Measurements from ENCODE around the gene CSTF1. TPM values are rescaled to one million over a fixed set of nuclear protein-coding genes. Genes with fewer than 3 reads are reported as not detected.

The CSTF1 gene
- total and polyA plus RNA-seq, 2 donors (not counting 3 experiments of a cell fraction or from before 2014, with no cell fraction given) = 39.6 to 49.3 TPM

DNA sequence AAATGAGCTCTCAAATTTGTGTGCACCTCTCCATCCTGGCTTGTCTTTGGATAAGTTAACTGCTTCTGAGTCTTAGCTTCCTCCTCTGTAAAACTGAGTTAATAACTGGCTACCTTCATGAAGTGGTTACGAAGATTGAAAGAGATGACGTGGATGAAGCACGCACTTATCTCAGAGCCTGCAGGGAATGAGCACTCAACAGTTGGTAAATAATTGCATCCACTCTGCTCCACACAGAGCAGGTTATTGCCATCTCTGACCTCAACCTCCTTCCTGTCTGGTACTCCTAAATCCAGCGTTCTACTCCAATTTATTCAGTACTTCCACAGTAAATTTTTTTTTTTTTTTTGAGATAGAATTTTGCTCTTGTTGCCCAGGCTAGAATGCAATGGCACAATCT, 7.3 kb upstream of the CSTF1 start:
- Histone ChIP-seq H3K27ac (ENCODE audit: insufficient read depth, low read depth, low read length) (no peak overlapping the region), H3K4me2 (ENCODE audit: insufficient read depth, low read length) (no peak overlapping the region), H3K9me3 (replicated peaks; ENCODE audit: control insufficient read depth, insufficient read depth, low read length) (no peaks in the 10 kb centered on the region), H4K20me1 (replicated peaks; ENCODE audit: control insufficient read depth, extremely low read depth, insufficient read depth, low read length) (no peaks in the 10 kb centered on the region), H3K9ac (replicated peaks; ENCODE audit: extremely low read depth, insufficient read depth, low read length) (no peak overlapping the region), H3K79me2 (ENCODE audit: control insufficient read depth, insufficient read depth, low read length) (peaks cover 67% of the 10 kb centered on the region), H3K4me1 (ENCODE audit: control insufficient read depth, extremely low read depth, insufficient read depth, low read length) (no peaks in the 10 kb centered on the region), H3K4me3 (replicated peaks in 1 of 3; ENCODE audit: insufficient read depth in 1 of 3, low read depth in 1 of 3, low read length in 3 of 3) (no peak overlapping the region), H3K36me3 (ENCODE audit: control insufficient read depth in 2 of 2, extremely low read depth in 1 of 2, insufficient read depth in 2 of 2, low read length in 2 of 2) (peaks cover 4 to 19% of the 10 kb centered on the region in 2 experiments), H3K9me1 (replicated peaks; ENCODE audit: control insufficient read depth, extremely low read depth, insufficient read depth, low read length) (no peaks in the 10 kb centered on the region), H2AFZ (ENCODE audit: low read depth, low read length) (no peak overlapping the region), H3K27me3 (ENCODE audit: control insufficient read depth in 2 of 2, insufficient read depth in 2 of 2, low read length in 2 of 2) (no peaks in the 10 kb centered on the region)
- no peak for TF ChIP-seq GATA2 (IDR thresholded peaks at IDR 0.05; ENCODE audit: insufficient read depth, insufficient read length, low read depth, low read length)
- TF ChIP-seq EZH2 (IDR thresholded peaks at IDR 0.05; ENCODE audit: borderline replicate concordance, low read depth, low read length, severe bottlenecking) = no peak
- no peak for TF ChIP-seq FOS (IDR thresholded peaks at IDR 0.05; ENCODE audit: borderline replicate concordance, insufficient read depth, low read length)
- TF ChIP-seq POLR2A (IDR thresholded peaks at IDR 0.05; ENCODE audit: low read depth, low read length) = no peak
- no peak for TF ChIP-seq POLR2AphosphoS5 (IDR thresholded peaks at IDR 0.05; ENCODE audit: insufficient read depth, low read depth, low read length)
- TF ChIP-seq, protein P1, sequence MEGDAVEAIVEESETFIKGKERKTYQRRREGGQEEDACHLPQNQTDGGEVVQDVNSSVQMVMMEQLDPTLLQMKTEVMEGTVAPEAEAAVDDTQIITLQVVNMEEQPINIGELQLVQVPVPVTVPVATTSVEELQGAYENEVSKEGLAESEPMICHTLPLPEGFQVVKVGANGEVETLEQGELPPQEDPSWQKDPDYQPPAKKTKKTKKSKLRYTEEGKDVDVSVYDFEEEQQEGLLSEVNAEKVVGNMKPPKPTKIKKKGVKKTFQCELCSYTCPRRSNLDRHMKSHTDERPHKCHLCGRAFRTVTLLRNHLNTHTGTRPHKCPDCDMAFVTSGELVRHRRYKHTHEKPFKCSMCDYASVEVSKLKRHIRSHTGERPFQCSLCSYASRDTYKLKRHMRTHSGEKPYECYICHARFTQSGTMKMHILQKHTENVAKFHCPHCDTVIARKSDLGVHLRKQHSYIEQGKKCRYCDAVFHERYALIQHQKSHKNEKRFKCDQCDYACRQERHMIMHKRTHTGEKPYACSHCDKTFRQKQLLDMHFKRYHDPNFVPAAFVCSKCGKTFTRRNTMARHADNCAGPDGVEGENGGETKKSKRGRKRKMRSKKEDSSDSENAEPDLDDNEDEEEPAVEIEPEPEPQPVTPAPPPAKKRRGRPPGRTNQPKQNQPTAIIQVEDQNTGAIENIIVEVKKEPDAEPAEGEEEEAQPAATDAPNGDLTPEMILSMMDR (IDR thresholded peaks at IDR 0.05; ENCODE audit: extremely low read depth in 1 of 2, insufficient read depth in 1 of 2, low read depth in 1 of 2, low read length in 2 of 2) = no peak
- TF ChIP-seq, protein P2, sequence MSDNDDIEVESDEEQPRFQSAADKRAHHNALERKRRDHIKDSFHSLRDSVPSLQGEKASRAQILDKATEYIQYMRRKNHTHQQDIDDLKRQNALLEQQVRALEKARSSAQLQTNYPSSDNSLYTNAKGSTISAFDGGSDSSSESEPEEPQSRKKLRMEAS (IDR thresholded peaks at IDR 0.05; ENCODE audit: insufficient read depth, insufficient read length) = no peak
- DNase-seq (ENCODE audit: low read depth, low spot score) = no peak
- ChIA-PET CTCF (no interaction called here), POLR2A (no interaction called here)
- no peak for FAIRE-seq
- dilution Hi-C loops (cut with MboI; ENCODE audit: extremely low pct_ligation_motif_present, low sequenced_read_pairs) (no loop called here), intact Hi-C loops (cut with micrococcal nuclease) (no loop called here)
- BruUV-seq (replicated peaks) = no TSS peak
